ENCODE measurements around the gene SCUBE1.
"Not testable (repeated sequence)": the region's sequence is repeated elsewhere in the genome, so short reads cannot be mapped to it uniquely, and the experiment has no call there.

Gene SCUBE1

DNA sequence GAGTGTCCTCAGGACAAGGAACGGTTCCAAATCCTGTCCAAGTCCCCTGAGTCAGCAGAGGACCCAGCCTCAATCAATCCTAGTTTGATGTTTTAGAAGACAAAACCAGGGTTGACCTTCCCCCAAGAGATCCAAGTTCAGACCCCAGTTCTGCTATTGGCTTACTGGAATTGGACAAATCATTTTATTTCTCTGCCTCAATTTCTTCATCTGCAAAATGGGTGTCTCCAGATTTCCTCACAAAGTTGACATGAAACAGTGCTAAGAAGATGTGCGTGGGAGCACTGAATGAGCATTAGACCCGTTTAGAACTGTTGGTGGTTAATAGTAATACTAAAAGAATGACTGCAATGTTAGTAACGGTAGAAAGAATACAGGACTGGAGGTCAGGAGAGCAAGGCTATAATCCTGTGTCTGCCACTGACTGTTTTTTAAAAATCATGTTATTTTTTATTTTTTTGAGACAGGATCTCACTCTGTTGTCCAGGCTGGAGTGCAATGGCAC, 32.8 kb upstream of the SCUBE1 start:
- H3K27ac ChIP-seq: no peak overlapping the region
- TF ChIP-seq, protein P1, sequence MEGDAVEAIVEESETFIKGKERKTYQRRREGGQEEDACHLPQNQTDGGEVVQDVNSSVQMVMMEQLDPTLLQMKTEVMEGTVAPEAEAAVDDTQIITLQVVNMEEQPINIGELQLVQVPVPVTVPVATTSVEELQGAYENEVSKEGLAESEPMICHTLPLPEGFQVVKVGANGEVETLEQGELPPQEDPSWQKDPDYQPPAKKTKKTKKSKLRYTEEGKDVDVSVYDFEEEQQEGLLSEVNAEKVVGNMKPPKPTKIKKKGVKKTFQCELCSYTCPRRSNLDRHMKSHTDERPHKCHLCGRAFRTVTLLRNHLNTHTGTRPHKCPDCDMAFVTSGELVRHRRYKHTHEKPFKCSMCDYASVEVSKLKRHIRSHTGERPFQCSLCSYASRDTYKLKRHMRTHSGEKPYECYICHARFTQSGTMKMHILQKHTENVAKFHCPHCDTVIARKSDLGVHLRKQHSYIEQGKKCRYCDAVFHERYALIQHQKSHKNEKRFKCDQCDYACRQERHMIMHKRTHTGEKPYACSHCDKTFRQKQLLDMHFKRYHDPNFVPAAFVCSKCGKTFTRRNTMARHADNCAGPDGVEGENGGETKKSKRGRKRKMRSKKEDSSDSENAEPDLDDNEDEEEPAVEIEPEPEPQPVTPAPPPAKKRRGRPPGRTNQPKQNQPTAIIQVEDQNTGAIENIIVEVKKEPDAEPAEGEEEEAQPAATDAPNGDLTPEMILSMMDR (conservative IDR thresholded peaks at IDR 0.05): no peak

DNA sequence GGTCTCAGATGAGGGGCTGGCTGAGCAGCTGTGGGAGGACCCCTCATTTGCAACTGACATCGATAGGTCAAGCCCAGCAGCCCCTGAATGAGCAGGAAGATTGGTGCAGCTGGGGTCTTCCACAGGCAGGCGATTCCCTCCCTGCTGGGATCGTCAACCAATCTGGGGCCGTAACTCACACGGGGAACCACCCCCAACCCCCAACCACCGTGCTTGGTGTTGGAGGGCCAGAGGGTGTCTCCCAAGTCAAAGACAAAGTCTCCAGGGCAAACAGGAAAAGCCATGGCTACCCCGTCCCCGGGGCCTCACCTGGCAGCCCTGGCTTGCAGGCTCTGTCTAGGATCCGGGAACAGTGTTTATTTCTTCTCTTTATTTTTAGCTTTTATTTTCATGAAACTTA, 26.9 kb upstream of the SCUBE1 start:
- TF ChIP-seq, protein P1 (conservative IDR thresholded peaks at IDR 0.05): no peak
- no peak overlapping the region for H3K27ac ChIP-seq

DNA sequence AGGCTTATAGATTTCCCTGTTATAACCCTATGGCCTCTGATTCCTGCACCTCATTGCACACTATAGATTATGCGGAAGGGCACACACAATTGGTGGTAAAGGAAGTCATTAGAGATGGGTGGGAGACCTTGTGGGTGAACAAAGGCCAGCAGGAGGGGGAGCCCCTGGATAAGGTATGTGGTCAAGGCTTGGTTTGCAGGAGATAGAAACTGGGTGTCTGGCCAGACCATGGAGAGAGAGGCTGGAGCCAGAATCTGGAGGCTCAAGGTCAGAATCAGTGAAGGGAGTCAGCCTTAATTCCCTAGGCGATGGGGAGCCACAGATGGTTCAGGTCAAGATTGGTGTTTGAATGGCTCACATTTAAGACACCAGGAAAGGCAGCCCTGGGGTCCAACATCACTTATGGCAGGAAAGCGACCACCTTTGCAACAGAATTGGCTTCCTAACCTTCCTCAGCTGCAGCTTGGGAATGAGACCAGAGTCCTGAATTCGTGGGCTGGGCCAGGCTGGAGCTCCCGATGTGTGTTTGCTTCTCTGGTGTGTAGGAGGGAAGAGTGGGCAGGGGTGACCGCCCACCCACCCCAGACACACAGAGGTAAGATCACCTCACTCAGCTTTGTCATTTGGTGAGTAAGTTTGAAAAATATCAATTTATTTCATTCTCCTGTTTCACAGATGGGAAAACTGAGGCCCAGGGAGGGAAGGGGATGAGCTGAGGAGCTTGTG, 22.7 kb upstream of the SCUBE1 start:
- TF ChIP-seq, protein P1 (conservative IDR thresholded peaks at IDR 0.05): no peak
- H3K27ac ChIP-seq: no peak overlapping the region

DNA sequence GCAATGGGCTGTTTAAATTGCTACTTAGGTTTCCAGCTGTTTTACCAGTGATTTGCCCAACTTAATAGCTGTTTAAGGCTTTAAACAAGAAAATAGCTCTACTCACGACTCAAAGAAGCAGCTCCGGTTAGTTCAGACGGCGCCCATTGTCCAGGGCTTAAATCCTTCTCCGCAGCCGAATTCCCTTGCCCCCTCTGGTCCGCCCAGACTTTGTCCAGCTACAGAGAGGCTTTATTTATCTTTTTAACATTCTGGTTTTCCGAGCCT, 20.9 kb upstream of the SCUBE1 start:
- TF ChIP-seq, protein P1 (conservative IDR thresholded peaks at IDR 0.05): no peak

DNA sequence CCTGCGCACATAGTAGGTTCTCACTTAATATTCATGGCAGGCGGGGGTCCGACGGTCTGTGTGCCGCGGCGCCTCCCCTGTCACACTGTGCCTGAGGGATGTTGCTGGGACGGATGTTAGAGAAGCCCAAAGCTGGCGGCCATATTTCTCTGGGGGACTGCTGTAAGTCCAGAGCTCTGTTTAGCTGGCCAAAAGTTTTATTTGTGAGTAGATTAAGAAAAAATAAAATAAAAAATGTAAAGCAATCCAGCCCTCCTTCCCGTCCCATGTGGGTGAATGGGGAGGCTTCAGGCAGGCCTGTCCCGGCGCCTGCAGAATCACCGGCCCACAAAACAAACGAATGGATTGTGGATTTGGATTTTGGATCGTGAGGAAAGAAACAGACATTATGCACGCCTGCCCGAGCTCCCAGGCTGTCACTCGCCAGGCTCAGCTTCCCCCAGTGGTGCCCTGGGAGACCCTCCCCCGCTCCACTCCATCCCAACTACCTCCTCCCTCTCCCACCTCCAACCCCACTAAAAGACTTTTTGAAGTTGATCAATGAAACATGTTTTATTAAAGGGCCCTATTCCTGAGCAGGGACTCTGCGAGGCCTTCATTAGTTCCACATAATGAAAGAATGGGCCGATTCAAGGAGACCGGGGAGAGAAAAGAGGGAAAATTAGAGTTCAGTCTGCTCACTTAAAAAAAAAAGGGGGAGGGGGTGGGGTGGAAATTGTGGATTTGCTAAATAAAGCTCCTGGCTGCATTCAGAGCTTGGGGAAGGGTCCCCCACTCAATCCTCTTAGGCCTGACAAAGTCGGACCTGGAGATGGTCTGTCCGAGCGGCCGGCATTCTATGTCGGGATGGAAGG, 20.4 kb upstream of the SCUBE1 start:
- TF ChIP-seq, protein P1 (conservative IDR thresholded peaks at IDR 0.05): no peak
- H3K27ac ChIP-seq: no peak overlapping the region

More for the DNA sequence above, 20.9 kb upstream of the SCUBE1 start:
- no peak overlapping the region for H3K27ac ChIP-seq

DNA sequence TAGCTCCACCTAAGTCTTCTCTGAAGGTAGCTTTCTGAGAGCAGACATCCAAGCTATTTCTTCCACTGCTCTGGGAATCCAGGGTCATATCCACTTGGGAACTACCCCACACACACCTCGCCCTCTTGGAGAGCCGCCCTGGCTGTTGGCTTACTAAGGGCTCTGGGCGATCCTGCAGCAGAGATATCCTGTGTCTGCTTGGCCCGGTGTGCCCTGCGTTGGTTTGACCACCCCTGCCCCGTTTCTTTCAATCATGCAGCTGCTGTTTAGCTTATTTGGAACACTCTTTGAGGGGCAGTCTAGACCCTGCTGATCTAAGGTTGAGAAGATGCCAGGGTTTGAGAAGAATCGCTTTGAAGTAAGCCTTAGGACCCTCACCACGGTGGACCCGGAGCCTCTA, 17.4 kb upstream of the SCUBE1 start:
- H3K27ac ChIP-seq: no peak overlapping the region

DNA sequence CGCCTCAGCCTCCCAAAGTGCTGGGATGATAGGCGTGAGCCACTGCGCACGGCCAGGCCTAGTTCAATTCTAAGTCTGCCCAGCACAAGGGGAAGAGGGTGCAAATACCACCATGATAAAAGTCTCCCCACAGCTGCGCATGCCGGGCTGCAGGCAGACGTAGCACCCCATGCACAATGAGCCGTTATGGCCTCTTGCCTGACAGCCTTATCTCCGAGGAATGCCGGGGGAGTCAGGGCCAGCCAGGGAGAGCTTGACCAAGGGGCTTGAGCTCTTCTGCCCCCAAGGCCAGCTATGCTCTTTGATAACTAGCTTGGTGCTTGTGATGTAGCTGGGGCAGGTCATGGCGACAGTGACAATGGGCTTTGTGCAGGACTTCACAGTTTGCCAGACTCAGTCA, 13.7 kb upstream of the SCUBE1 start:
- TF ChIP-seq, protein P1 (conservative IDR thresholded peaks at IDR 0.05): no peak
- no peak overlapping the region for H3K27ac ChIP-seq

More for the DNA sequence above, 17.4 kb upstream of the SCUBE1 start:
- TF ChIP-seq, protein P1 (conservative IDR thresholded peaks at IDR 0.05): no peak

DNA sequence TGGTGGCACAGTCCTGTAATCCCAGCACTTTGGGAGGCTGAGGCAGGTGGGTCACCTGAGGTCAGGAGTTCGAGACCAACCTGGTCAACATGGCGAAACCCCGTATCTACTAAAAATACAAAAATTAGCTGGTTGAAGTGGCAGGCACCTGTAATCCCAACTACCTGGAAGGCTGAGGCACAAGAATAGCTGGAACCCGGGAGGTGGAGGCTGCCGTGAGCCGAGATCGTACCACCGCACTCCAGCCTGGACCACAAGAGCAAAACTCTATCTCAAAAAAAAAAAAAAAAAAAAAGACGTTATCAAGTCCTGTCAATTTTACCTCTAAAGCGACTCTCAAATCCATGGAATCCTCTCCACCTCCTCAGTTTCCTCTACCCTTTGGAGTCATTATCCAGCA, 12.5 kb upstream of the SCUBE1 start:
- not testable (repeated sequence) for H3K27ac ChIP-seq
